SK-N-SH (cell line): ENCODE measurements around the gene SUCLG2.

Experiments used
- CTCF ChIP-seq: fragments of 200-600 bp; sonication (generic); IDR thresholded peaks from 2 replicates; pipeline ENCODE4 v1.6.1; 2017; ENCODE audit warnings: antibody characterized with exemption, mild to moderate bottlenecking, moderate library complexity
- EP300 ChIP-seq, 2 experiments: IDR thresholded peaks; 2 replicates each; pipeline versions ENCODE4 v1.4.0 to v1.6.1; 2012; ENCODE audit warnings: borderline replicate concordance in 1 of 2, low read depth in 1 of 2, low read length in 1 of 2
- EZH2phosphoT487 ChIP-seq: fragments of 200-600 bp; sonication (generic); IDR thresholded peaks from 2 replicates; pipeline ENCODE4 v1.6.1; 2017; ENCODE audit warnings: low read depth, mixed run types, mild to moderate bottlenecking, antibody characterized with exemption, moderate library complexity, borderline replicate concordance
- FOXJ3 ChIP-seq: sonication (generic); formaldehyde crosslinking; IDR thresholded peaks from 2 replicates; pipeline ENCODE4 v1.5.1; 2020; ENCODE audit warnings: mild to moderate bottlenecking, missing genetic modification reagents
- JUND ChIP-seq: IDR thresholded peaks from 2 replicates; pipeline ENCODE4 v1.4.0; 2012
- MAX ChIP-seq: IDR thresholded peaks from 2 replicates; pipeline ENCODE4 v1.4.0; 2012; ENCODE audit warnings: low read depth
- POLR2AphosphoS5 ChIP-seq: IDR thresholded peaks from 2 replicates; pipeline ENCODE4 v1.6.1; 2012; ENCODE audit warnings: low read depth, low read length
- RAD21 ChIP-seq: IDR thresholded peaks from 2 replicates; pipeline ENCODE4 v1.6.1; 2012; ENCODE audit warnings: mild to moderate bottlenecking, low read length
- RCOR1 ChIP-seq: fragments of 150-350 bp; IDR thresholded peaks from 2 replicates; pipeline ENCODE4 v1.6.1; 2017; ENCODE audit warnings: antibody characterized with exemption, low read length
- REST ChIP-seq: IDR thresholded peaks from 2 replicates; pipeline ENCODE4 v1.6.1; 2012; ENCODE audit warnings: mild to moderate bottlenecking, low read depth, low read length, moderate library complexity
- SIN3A ChIP-seq: IDR thresholded peaks from 2 replicates; pipeline ENCODE4 v1.6.1; 2012; ENCODE audit warnings: low read depth, mild to moderate bottlenecking, low read length, moderate library complexity, borderline replicate concordance
- TEAD4 ChIP-seq: IDR thresholded peaks from 2 replicates; pipeline ENCODE4 v1.4.0; 2012; ENCODE audit warnings: mild to moderate bottlenecking, borderline replicate concordance; ENCODE audit not compliant: insufficient read depth
- YY1 ChIP-seq: IDR thresholded peaks from 2 replicates; pipeline ENCODE4 v1.4.0; 2012; ENCODE audit warnings: low read depth, mild to moderate bottlenecking
- ZBTB33 ChIP-seq: IDR thresholded peaks from 2 replicates; pipeline ENCODE4 v1.4.0; 2012; ENCODE audit warnings: low read depth, borderline replicate concordance

- TF ChIP-seq CTCF (no peak), EP300 (IDR thresholded peaks at IDR 0.05; ENCODE audit: borderline replicate concordance in 1 of 2, low read depth in 1 of 2, low read length in 1 of 2) (peak in 1 of 2 experiments; percentile 34; a peak in 1 of 4 replicates), RCOR1 (no peak), MAX (no peak), SIN3A (no peak), RAD21 (no peak), JUND (peak; percentile 59), TEAD4 (peak; percentile 53; the same call in 1 of the 2 replicates), YY1 (no peak), EZH2phosphoT487 (no peak), POLR2AphosphoS5 (no peak), ZBTB33 (no peak), REST (no peak), FOXJ3 (CRISPR knock-in tag) (no peak)
Measured at GRCh38 chr3:67526246-67526645, 128.2 kb downstream of the SUCLG2 start.
